NCI-H526 treated with DMSO at 0.1 percent for 48 hours (cell line): ENCODE results near the gene CTSD.

Experiments used
- DNase-seq: peaks from one replicate; lab custom pipeline; 2025; lab: John Stamatoyannopoulos, UW

Gene CTSD

DNA sequence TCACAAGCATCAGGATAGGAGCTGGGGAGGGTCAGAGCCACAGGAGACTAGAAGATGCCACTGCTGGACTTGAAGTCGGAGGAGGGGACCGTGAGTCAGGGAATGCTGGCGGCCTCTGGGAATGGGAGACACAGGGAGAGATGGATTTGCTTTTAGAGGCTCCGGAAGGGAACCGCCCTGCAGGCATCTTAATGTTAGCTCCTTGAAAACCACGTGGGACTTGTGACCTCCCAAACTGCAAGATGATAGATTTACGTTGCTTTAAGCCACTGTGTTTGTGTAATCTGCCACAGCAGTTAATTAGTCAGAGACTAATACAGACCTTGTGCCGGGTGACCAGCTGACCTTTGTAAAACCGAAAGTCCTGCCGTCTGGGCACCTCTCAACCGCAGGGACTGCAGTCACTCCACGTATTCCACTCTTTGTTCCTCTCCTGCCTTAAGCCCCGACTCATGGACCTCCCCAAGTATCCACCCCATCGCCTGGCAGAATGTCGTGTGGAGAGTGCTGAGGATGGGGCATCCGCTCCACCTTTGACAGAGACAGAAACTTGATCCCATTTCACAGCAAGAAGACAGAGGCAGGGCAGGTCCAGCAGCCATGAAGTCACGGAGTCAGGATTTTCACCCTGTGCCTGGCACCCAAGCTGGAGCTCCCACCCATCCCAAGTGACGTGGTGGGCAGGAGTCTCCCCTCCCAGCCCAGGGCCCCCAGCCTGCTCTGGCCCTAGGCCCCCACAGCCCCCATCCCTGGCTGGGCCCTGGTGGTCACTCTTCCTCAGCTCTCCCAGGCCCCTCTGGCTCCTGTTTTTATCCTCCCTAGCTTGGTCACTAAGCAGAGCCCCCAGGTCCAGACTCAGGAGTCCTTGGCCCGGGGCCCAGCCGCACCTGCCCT is 19.4 kb upstream of the CTSD start:
- DNase-seq: no peak

DNA sequence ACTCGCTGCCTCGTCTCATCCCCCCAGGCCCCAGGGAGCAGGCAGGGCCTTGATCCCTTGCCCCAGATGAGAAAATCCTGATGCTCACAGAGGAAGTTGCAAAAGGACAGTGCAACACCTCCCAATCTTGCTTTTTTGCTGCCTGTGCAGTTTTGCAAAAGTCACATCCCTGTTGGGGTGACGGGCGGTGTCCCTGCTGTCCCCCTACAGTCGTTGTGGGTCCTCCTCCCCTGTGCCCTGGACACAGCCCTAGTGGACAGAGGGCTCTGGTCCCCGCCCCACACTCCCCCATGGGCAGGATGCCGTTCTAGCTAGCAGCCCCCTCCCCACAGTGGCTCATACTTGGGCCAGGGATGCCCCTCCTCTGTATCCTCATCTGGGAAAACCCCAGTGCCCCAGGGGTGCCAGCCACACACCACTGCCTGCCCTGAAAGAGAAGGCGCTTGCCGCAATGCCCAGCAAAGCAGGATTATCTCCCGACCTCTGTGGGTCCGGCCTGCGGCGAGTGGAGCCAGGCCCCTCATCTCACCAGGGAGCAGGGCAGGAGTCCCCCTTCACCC is 18.4 kb upstream of the CTSD start:
- DNase-seq: no peak

DNA sequence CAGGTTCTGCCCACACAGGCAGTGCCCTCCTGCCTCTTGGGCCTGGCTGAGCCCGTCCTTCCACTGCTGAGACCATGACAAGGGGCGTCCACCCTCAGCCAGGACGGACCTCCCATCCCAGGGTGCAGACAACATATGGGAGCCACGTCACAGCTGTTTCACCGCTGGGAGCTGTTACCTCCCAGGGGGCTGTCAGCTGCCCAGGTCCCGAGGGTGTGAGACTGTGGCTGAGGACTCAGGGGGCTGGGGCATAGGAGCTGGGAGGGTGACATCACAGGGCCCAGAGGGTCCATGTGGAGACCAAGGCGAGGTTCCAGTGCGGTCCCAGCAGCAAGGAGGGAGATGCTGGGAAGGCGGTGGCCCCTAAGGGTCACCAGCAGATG is 17.9 kb upstream of the CTSD start:
- DNase-seq: no peak

DNA sequence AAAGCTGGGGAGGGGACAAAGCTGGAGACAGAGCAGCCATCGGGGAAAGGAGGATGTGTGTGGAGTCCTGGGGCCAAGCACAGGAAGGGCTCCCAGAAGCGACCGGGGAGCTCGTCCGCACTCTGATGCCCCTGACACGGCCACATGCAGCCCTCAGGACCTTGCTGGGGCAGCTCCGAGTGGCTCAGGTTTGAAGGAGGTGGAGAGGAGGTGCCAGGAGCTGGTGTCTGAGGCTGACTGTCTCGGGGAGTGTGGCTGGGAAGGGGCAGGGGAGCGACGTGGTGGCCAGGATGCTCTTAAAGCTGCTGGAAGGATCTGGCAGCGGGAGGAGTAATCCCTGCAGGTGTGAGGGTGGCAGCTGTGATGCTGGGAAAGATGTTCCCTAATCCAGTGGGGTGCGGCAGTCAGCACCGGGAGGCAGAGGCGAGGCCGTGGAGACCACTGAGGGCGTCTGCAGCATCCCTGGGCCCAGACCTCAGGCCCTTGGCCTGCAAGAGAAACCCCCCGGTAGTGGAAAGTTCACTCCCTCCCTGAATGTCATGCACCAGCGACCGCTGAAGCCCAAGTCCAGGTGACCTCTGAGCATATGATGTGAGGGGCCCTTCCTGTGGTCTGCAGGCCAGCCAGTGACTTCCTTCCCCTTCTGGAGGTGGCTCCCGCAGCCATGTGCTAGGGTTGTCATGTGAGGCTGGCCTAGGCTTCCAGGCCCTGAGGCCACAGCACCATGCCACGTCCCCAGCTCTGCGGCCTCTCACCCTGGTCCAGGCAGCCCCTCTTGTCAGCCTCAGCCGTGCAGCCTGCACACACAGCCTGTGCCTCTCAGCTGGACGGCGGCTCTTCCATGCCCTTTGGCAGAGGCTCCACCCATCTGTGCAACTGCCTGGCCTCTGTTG is 17.2 kb upstream of the CTSD start:
- no peak for DNase-seq

DNA sequence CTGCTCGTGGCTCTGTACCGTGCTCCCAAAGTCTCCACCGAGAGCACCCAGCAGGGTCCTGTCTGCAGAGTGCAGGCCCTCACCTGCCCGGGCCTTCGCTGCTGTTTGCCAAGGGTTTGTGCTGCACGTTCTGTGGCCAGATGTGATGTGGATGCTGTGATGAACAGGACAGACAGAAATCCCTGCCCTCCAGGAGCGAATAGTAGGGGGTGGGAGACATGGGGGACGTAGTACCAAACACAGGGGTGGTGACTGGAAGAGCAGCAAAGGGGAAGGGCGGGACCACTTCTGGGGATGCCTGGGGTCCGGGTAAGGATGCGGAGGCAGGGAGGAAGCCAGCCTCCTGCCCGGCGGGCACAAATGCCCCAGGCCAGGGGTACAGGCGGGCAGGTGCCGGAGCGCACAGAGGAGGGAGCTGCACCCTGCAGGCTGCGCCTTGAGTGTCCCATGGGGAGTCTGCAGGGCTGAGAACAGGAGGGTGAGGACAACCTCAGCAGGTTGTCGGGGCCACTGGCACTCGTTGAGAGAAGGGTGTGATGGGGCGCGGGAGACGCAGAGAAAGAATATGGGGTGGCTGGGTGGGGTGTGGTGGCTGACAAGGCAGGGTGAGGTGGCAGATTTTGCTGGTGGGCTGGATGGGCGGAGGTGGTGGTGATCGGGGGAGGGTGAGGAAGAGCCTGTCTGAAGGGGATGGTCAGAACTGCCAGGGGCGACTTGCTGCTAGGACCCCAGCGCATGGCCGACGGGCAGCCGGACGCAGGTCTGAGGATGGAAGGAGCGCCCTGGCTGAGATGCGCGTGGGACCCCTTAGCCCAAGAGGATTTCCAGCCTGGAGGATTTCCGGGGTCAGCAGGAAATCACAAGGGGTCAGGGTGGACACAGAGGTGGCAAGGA is 16.3 kb upstream of the CTSD start:
- no peak for DNase-seq

DNA sequence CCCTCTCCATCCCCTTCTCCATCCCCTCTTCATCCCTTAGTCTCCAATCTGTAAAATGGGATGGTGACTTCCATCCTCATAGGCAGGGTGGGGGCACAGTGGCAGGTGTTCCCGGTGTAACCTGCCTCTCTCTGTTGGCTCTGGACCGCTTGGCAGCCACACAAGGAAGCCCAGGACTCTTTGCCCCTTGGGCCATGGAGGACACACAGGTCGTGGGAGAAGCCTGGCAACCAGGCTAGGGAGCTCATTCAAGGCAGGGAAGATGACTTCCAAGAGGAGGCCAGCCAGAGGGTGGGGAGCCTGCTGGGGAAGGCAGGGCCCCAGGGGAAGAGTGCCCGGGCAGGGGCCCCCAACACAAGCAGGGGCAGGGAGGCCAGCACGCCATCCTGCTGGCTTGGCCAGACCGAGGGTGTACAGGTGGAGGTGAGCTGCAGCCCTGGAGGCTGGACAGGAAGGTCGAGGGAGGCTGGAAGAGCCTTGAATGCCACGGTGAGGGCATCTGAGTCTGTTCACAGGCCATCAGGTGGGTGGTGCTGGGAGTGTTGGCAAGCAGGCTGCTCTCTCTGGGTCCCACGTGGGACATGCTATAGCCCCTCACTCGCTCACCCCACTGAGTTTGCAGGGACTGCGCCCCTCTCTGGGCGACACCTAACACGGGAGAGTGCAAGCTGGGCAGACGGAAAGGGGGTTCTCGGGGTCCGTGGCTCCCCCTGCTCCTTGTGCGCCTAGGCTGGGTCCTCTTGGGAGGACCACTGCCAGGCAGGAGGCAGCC is 15.5 kb upstream of the CTSD start:
- DNase-seq: no peak

DNA sequence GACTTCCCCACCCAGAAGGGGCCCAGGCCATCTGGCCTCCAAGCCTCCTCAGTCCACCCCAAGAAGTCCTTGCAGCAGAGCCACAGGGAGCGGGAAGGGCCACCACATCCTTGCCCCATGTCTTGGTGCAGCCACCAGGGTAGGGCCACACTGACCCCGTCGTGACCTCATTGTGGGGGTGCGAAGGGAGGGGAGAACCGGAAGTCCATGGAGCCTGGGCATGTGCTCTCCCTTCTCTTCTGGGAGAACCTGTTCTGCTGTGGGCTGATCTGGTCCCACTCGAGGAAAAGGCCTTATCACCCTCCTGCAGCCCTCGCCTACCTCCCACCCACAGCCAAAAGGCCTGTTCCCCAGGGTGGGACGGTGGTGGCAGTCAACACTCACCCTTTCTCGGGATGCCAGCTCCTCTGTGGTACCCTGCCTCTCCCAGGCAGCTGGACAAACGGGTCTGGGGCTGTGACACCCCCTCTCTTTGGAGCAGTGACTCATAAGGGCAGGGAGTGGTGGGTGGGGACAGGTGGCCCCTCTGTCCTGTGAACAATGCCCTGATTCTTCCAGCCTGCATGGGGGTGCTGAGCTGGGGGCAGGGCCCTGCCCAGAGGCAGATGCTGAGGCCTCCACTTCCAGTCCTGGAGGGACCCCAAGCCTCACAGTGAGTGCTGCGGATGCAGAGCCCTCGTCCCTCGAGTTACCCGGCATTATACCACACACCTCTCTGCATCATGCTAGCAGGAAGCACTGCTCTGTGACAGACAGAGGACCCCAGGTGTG is 14.6 kb upstream of the CTSD start:
- no peak for DNase-seq

DNA sequence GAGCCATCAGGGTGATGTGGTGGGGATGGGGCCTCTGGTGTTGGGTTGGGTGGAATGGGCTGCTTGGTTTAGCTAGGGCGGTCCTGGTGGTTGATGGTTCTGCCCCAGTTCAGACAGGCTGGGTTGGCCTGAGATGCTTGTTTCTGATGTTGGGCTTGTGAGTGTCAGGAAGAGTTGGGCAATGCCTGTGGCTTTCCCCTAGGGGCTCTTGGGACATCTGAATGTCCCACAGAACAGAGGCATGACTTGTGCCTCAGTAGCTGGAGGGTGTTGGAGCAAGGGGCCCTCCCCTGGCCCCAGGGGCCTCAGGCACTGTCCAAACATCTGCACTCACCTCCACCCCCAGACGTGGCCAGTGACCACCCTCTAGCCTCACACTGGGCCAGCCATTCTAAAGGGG is 14.0 kb upstream of the CTSD start:
- no peak for DNase-seq

DNA sequence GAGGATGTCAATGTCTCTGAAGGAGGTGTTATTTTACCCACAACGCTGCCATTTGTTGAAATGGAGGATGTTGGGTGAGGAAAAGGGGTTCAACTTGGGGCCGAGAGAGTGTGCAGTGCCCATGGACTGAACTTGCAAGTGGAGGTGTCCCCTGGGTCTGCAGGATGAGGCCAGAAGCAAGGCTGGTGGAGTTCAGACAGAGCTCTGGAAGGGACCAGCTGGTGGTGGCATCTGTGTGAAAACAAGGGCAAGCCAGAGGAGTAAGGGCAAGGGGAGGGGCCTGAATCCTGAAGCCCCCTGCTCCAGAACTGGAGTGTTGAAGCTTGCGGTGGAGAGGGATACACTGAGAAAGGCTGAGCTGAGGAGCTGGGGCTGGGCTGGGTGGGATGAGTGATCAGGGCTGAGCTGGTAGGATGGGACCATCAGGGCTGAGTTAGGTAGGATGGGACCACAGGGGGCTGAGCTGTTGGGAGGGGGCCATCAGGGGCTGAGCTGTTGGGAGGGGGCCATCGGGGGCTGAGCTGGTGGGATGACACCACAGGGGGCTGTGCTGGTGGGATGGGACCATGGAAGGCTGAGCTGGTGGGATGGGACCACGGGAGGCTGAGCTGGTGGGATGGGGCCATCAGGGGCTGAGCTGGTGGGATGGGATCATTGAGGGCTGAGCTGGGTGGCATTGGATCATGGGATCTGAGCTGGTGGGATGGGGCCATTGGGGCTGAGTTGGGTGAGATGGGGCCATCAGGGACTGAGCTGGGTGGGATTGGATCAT is 13.4 kb upstream of the CTSD start:
- DNase-seq: no peak

DNA sequence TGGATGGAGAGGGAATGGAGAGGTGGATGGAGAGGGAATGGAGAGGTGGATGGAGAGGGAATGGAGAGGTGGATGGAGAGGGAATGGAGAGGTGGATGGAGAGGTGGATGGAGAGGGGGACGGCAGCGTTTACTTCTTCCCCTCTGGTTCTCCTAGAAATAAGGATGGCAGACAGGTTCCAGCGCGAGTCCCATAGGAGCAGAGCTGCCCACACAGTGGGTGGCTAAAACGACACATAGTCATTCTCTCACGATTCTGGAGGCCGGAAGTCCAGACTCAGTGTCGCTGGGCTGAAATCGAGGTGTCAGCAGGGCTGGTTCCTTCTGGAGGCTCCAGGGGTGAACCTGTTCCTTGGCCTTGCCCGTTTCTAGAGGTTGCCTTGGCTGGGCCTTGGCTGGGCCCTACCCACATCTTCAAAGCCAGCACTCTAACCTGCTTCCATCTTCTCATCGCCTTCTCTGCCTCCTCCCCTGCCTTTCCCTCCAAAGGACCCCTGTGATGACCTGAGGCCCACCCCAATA is 12.7 kb upstream of the CTSD start:
- no peak for DNase-seq

DNA sequence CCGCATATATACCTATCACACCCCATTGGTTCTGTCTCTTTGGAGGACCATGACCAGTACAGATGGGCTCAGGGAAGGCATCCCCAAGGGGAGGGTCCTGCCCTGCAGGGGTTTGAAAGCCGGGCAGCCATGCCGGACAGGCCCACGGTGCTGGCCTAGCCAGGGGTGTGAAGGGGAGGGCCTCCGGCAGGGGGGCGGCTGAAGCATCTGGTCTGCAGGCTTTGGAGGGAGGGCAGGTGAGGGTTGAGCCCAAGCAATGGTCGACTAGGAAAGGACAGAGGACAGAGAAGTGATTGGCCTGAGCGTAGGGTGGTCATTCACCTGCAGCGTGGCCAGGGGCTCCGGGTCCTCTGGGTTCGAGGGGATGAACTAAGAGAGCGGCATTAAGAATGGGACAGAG is 11.2 kb upstream of the CTSD start:
- no peak for DNase-seq

DNA sequence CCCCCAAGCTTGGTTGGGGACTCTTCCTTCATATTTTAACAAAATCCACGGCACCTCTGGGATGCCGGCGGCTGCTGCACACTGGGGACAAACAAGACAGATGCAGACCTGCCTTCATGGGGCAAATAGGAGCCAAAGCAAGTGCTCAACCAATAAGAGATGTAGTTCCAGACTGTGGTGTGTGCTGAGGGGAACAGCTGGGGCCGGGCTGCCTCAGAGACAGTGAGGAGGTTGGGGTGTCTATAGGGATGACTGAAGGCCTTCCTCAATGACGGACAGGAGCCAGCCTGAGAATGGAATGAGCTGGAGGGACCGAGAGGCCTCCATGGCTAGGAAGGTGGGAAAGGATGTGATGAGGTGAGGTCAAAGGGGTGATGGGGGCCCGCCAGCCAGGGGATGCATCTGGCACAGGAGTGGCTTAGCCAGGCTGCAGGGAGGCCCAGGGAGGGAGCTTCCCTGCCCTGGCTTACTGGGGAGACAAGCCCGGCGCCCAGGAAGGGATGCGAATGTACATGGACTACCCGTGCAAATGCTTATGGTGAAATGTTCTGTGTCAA is 10.3 kb upstream of the CTSD start:
- no peak for DNase-seq

DNA sequence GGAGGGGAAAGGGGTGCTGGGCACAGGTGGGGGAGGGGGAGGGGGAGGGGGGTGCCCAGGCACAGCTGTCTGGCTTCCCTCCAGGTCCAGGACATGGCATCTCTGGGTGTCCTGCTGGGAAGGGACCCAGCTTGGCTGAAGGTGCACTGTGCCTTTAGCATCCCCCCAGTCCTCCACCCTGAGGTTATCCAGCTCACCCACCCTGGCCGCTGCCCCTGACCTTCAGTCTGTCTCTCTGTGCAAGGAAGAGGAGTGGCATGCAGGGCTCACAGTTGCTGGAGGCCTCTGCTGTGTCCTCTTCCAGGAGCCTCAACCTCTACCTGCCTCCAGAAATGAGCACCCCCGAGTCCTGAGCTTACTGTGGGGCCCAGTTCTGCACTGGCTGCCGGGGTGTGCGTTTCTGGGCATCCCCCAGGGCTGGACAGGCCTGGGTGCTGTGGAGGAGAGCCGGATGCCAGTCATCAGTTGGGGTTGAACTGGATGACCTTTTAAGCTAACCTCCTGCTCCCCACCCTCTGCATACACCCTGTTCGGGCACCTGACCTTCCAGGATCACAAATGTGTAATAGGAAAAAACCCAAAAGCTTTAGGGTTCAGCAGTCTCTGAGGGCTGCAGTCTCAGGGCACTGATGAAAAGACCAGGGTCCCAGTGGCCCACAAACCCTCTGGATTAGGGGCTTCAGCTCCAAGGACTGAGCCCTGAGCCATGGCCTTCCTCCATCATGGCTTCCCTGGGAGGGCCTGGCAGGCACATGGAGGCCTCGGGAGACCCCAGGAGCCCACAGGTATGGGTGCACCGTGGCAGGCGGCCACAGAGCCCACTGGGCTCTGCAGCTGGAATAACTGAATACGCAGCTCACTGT is 9.6 kb upstream of the CTSD start:
- no peak for DNase-seq

DNA sequence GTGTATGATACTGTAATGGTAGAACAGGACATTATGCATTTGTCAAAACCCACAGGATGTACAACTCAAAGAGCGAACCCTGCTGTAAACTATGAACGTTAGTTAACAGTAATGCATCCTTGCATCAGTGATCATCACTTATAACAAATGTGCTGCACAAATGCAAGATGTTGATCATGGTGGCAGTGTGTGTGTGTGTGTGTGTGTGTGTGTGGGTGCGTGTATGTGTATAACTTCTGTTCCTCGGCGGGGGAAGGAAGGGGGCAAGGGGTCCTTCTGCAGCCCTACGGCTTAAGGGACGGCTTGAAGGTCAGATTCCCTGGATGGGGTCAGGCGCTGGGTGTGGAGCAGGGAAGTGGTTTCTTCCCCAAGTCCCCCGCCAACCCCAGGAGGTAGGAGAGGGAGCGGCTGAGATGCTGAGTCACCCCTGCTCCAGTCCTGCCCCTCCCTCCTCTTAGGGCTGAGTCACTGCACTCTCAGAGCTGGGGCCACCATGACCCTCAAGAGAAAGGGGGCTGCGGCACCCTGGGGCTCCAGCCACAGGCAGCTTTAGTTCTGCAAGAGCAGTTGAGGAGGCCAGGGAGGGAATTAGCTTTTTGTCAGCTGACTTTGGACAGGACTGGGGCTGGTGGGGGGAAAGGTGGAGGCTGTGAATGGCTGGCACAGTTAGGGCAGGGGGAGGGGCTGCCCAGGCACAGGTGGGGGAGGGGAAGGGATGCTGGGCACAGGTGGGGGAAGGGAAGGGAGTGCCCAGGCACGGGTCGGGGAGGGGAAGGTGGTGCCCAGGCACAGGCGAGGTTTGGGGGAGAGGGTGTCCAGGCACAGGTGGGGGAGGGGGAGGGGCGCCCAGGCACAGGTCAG is 8.8 kb upstream of the CTSD start:
- no peak for DNase-seq

DNA sequence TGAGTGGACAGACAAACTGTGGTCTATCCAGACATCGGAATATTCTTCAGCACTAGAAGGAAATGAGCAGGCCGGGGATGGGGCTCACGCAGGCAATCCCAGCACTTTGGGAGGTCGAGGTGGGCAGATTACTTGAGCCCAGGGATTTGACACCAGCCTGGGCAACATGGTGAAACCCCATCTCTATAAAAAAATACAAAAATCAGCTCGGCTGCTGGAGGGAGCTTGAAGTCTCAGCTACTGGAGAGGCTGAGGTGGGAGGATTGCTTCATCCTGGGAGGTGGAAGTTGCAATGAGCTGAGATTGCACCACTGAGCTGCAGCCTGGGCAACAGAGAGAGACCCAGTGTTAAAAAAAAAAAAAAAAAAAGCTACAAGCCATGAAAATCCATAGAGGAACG is 8.0 kb upstream of the CTSD start:
- DNase-seq: no peak

DNA sequence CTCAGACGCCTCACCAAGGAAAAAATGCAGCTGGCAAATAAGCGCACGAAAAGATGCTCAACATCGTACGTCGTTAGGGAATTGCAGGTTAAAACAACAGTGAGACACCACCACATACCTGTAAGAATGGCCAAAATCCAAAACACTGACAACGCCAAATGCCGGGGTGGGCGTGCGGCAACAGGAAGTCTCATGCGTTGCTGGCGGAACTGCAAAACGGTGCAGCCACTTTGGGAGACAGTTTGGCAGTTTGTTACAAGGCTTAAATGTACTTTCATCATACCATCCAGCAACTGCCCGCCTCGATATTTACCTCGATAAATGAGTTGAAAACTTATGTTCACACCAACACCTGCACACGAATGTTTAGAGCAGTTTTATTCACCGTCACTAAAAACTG is 7.5 kb upstream of the CTSD start:
- DNase-seq: no peak

DNA sequence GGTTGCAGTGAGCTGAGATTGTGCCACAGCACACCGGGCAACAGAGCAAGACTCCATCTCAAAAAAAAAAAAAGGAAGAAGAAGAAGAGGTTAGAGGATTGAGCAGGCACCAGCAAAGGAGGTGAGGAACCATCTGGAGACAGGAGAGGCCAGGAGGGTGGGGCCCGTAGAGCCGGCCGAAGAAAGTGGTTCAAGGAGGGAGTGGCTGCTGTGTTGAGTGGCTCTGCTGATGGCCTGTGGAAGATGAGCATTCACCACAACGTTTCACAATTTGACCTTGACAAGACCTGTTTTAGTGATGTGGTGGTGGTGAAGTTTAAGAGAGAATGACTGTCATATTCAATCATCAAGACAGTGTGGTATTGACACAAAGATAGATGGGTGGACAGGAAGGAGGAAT is 6.8 kb upstream of the CTSD start:
- no peak for DNase-seq
